Large intestine (tissue), 3 donors: ENCODE results near the gene ERH. TPM values are rescaled to one million over a fixed set of nuclear protein-coding genes. Genes with fewer than 3 reads are reported as not detected.

Experiments used
- DNase-seq, 2 donors: peaks; one replicate each; pipeline versions ENCODE4 v3.0.0 to v3.0.0-alpha.2; 2013
- H3K27ac ChIP-seq: one replicate; pipeline ENCODE4 v1.5.1; 2013; ENCODE audit warnings: low read length
- H3K27me3 ChIP-seq: 2 replicates; pipeline ENCODE4 v1.6.1; 2013; ENCODE audit warnings: low read length; ENCODE audit not compliant: control insufficient read depth, insufficient read depth
- H3K36me3 ChIP-seq: 2 replicates; pipeline ENCODE4 v1.6.1; 2013; ENCODE audit warnings: low read length; ENCODE audit not compliant: control insufficient read depth, insufficient read depth
- H3K4me1 ChIP-seq: one replicate; pipeline ENCODE4 v1.6.1; 2013; ENCODE audit warnings: low read length; ENCODE audit not compliant: control insufficient read depth, insufficient read depth
- H3K4me3 ChIP-seq: one replicate; pipeline ENCODE4 v1.5.1; 2013; ENCODE audit warnings: low read length
- H3K9me3 ChIP-seq: one replicate; pipeline ENCODE4 v1.6.1; 2013; ENCODE audit warnings: mild to moderate bottlenecking, low read depth, low read length, moderate library complexity; ENCODE audit not compliant: control insufficient read depth
- WGBS: methylation state at CpG from one replicate; pipeline ENCODE4 v1.1.5; 2013; ENCODE audit warnings: low lambda C conversion rate; ENCODE audit not compliant: insufficient coverage; 5-methylcytosine and 5-hydroxymethylcytosine counted together
- polyA plus RNA-seq: library from polyadenylated mRNA; unstranded; fragments of 120-200 nt; gene quantifications from one replicate; pipeline ENCODE4 v1.2.1, GENCODE V29; 2013

The ERH gene
- polyA plus RNA-seq, 1 donor = 163 TPM

GRCh38 chr14:69358233-69358963 lies 39.7 kb downstream of the ERH start:
- no peak for DNase-seq
- H3K27ac ChIP-seq = no peak overlapping the region
- H3K27me3 ChIP-seq = peaks cover 2% of the 10 kb centered on the region
- H3K4me1 ChIP-seq = peaks cover 9% of the 10 kb centered on the region
- H3K36me3 ChIP-seq = no peaks in the 10 kb centered on the region
- no CpG with 5 or more reads among the region's 12 CpGs for WGBS
- no peaks in the 10 kb centered on the region for H3K9me3 ChIP-seq
- no peak overlapping the region for H3K4me3 ChIP-seq

- no peak overlapping the region for H3K27ac ChIP-seq
- H3K36me3 ChIP-seq = no peaks in the 10 kb centered on the region
- H3K9me3 ChIP-seq = no peaks in the 10 kb centered on the region
- no peak for DNase-seq
- H3K27me3 ChIP-seq = peaks cover under 1% of the 10 kb centered on the region
- WGBS = no CpG with 5 or more reads among the region's 7 CpGs
- H3K4me3 ChIP-seq = no peak overlapping the region
- peaks cover 9% of the 10 kb centered on the region for H3K4me1 ChIP-seq
Measured at GRCh38 chr14:69357544-69358200, 40.4 kb downstream of the ERH start.

DNA sequence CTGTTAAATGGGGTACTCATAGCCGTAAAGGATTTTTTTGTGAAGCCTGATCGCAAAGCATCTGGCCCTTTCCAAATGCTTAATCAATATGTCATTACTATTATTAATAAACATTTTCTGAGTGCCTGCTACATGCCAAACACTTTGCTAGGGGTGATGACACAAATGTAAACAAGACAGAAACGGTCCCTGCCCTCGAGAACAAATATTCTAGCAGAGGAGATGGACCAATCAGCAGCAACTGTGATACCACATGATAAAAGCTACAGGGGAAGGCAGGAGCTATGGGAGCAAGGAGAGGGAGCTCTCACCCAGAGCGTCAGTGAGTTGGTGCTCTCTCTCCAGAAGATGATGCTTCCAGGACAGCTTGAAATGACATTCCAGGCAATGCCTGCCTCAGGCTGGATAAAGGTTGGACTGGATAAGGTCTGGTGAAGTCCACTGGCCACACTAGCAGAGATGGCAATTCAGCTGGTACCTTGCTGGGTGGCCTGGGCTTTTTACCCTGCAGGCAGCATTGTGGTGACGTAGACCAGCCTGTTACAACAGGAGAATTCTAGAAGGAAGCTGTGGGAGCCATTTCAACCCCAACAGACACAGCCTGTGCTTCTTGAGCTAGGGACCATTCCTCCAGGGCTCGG lies 41.1 kb downstream of the ERH start:
- H3K36me3 ChIP-seq = no peaks in the 10 kb centered on the region
- H3K4me1 ChIP-seq = peaks cover 9% of the 10 kb centered on the region
- H3K4me3 ChIP-seq = no peak overlapping the region
- H3K9me3 ChIP-seq = no peaks in the 10 kb centered on the region
- no peak for DNase-seq
- no peak overlapping the region for H3K27ac ChIP-seq
- WGBS = 60% methylated on average over 1 of the region's 7 CpGs
- no peaks in the 10 kb centered on the region for H3K27me3 ChIP-seq

GRCh38 chr14:69355607-69356281 lies 42.4 kb downstream of the ERH start:
- no peaks in the 10 kb centered on the region for H3K9me3 ChIP-seq
- no peak overlapping the region for H3K27ac ChIP-seq
- no CpG with 5 or more reads among the region's 6 CpGs for WGBS
- no peaks in the 10 kb centered on the region for H3K36me3 ChIP-seq
- DNase-seq = no peak
- peaks cover 9% of the 10 kb centered on the region for H3K4me1 ChIP-seq
- H3K4me3 ChIP-seq = no peak overlapping the region
- no peaks in the 10 kb centered on the region for H3K27me3 ChIP-seq

GRCh38 chr14:69355154-69355597 lies 42.9 kb downstream of the ERH start:
- no peaks in the 10 kb centered on the region for H3K27me3 ChIP-seq
- no peaks in the 10 kb centered on the region for H3K36me3 ChIP-seq
- 100% methylated on average over 4 of the region's 6 CpGs for WGBS
- no peaks in the 10 kb centered on the region for H3K9me3 ChIP-seq
- DNase-seq = no peak
- peaks cover 9% of the 10 kb centered on the region for H3K4me1 ChIP-seq
- no peak overlapping the region for H3K27ac ChIP-seq
- H3K4me3 ChIP-seq = no peak overlapping the region

- Histone ChIP-seq H3K4me1 (peaks cover 9% of the 10 kb centered on the region), H3K4me3 (no peak overlapping the region), H3K27me3 (no peaks in the 10 kb centered on the region), H3K9me3 (no peaks in the 10 kb centered on the region), H3K36me3 (no peaks in the 10 kb centered on the region), H3K27ac (no peak overlapping the region)
- no CpG with 5 or more reads among the region's 11 CpGs for WGBS
- DNase-seq = peak; percentile 64 to 88
Measured at GRCh38 chr14:69354383-69355153, 43.5 kb downstream of the ERH start.

- Histone ChIP-seq H3K27ac (no peak overlapping the region), H3K36me3 (no peaks in the 10 kb centered on the region), H3K4me1 (peaks cover 9% of the 10 kb centered on the region), H3K27me3 (no peaks in the 10 kb centered on the region), H3K4me3 (no peak overlapping the region), H3K9me3 (no peaks in the 10 kb centered on the region)
- no peak for DNase-seq
- whole genome bisulfite sequencing = no CpG with 5 or more reads among the region's 3 CpGs
Measured at GRCh38 chr14:69353168-69353567, 44.9 kb downstream of the ERH start.

DNA sequence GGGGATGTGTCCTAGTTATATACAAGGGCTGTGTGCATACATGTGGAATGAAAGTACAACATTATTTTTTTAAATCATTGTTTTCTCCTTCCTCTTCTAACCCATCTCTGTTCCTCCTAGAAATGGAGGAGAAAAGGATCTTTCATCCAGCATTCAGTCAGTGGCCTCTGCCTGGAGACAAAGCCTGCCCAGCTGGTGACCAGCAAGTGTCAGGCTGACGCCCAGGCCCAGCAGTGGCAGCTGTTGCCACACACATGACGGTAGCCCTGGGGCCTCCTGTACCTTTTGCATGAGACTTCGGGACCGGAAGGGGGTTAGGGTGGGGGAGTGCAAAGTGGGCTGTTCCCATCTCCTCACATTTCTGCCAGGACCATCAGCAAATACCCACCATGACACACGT lies 46.2 kb downstream of the ERH start:
- DNase-seq = no peak
- no peaks in the 10 kb centered on the region for H3K27me3 ChIP-seq
- no peaks in the 10 kb centered on the region for H3K9me3 ChIP-seq
- H3K4me1 ChIP-seq = peaks cover 9% of the 10 kb centered on the region
- H3K27ac ChIP-seq = no peak overlapping the region
- WGBS = no CpG with 5 or more reads among the region's 5 CpGs
- H3K36me3 ChIP-seq = no peaks in the 10 kb centered on the region
- no peak overlapping the region for H3K4me3 ChIP-seq

DNA sequence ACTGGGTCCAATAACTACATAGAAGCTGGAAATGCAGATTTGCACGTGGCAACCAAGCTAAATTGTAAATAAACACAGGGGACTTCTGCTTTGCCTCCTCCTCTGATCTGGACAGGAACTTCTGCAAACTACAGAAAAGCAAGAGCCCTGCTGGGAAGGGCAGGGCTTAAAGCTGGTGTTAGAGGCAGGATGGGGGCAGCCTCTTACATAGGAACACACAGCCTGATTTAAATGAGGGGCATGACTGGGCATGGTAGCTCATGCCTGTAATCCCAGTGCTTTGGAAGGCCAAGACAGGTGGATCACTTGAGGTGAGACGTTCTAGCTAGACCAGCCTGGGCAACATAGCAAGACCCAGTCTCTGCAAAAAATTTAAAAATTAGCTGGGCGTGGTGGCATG lies 46.7 kb downstream of the ERH start:
- H3K27me3 ChIP-seq = no peaks in the 10 kb centered on the region
- no peak overlapping the region for H3K4me3 ChIP-seq
- peaks cover 9% of the 10 kb centered on the region for H3K4me1 ChIP-seq
- no CpG with 5 or more reads among the region's 3 CpGs for WGBS
- DNase-seq = no peak
- H3K36me3 ChIP-seq = no peaks in the 10 kb centered on the region
- H3K27ac ChIP-seq = no peak overlapping the region
- no peaks in the 10 kb centered on the region for H3K9me3 ChIP-seq

DNA sequence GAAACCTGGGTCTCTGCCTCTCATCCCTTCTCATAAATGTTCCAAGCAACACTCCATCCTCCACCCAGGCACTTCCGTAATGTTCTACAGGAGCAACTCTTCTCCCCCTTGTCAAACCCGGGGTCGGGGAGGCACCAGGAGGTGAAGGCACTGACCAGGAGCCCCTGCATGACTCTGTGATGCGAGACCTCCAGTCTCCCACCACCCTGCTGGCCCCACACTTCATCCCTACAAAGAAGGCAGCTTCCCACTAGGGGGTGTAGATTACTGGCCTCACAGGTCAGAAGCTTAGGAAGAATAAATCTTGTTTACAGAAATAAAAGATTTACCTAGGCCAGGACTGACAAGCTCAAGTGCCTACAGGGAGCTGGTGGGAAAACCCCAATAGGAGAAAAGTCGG lies 47.2 kb downstream of the ERH start:
- Histone ChIP-seq H3K27me3 (no peaks in the 10 kb centered on the region), H3K4me3 (no peak overlapping the region), H3K4me1 (peaks cover 9% of the 10 kb centered on the region), H3K27ac (no peak overlapping the region), H3K9me3 (no peaks in the 10 kb centered on the region), H3K36me3 (no peaks in the 10 kb centered on the region)
- WGBS = no CpG with 5 or more reads among the region's 5 CpGs
- DNase-seq = no peak
